GM12891 (cell line): ENCODE measurements around the gene THNSL1.

Experiments used
- POLR2A ChIP-seq: IDR thresholded peaks from 2 replicates; pipeline ENCODE4 v1.6.1; 2011; ENCODE audit warnings: low read depth, low read length, control low read depth
- POLR2AphosphoS5 ChIP-seq: IDR thresholded peaks from 2 replicates; pipeline ENCODE4 v1.6.1; 2011; ENCODE audit warnings: low read depth, low read length, control low read depth
- TAF1 ChIP-seq: IDR thresholded peaks from 2 replicates; pipeline ENCODE4 v1.6.1; 2011; ENCODE audit warnings: low read depth, low read length, control low read depth

DNA sequence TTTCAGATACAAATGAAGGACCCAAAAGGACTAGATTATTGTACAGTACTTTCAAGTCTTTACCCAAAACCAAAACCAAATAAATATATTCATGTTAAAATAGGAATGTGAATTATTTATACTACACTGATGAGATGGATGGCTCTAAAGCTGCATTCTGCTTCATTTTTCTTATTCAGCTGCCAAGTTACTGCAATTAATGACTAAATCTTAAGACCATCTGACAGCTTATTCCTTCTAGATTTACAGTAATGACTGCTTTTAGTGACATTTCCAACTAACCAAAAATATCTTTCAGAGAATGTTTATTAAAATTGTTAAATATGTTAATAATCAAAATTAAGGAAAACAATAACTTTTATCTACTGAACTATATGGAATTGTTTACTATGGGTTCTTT, 21.3 kb upstream of the THNSL1 start:
- no peak for TF ChIP-seq POLR2A
- no peak for TF ChIP-seq POLR2AphosphoS5
- TF ChIP-seq TAF1 = no peak
